AML-193 (cell line): ENCODE results near the gene NAA80.

ENCODE experiments used
- DNase-seq, 2 experiments: peaks; one replicate each; lab custom pipeline; 2025; lab: John Stamatoyannopoulos, UW

Gene NAA80

DNA sequence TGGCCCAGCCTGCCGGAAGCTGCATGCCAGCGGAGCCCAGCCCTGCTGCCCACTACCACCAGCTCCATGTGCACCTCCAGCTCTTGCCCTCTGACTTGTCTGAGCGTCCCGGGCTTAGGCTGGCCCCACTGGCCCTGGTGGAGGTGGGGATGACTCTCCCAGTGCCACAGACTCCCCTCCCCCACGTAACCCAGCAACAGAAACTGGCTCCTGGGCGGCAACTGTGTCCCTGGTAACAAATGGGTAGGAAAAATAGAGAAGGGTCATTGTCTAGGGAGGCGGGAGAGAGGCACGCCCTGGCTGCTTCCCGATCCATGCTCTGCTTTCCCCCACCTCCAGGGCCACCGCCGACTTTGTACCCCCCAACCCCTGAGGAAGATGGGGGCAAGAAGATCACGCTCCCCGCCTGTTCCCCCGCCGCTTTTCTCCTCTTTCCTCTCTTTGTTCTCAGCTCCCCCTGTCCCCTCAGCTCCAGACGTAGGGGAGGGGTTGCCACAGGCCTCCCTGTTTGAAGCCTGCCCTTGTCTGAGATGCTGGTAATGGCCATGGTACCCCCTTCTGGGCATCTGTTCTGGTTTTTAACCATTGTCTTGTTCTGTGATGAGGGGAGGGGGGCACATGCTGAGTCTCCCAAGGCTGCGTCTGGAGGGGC lies 41.0 kb downstream of the NAA80 start:
- no peak for DNase-seq

DNA sequence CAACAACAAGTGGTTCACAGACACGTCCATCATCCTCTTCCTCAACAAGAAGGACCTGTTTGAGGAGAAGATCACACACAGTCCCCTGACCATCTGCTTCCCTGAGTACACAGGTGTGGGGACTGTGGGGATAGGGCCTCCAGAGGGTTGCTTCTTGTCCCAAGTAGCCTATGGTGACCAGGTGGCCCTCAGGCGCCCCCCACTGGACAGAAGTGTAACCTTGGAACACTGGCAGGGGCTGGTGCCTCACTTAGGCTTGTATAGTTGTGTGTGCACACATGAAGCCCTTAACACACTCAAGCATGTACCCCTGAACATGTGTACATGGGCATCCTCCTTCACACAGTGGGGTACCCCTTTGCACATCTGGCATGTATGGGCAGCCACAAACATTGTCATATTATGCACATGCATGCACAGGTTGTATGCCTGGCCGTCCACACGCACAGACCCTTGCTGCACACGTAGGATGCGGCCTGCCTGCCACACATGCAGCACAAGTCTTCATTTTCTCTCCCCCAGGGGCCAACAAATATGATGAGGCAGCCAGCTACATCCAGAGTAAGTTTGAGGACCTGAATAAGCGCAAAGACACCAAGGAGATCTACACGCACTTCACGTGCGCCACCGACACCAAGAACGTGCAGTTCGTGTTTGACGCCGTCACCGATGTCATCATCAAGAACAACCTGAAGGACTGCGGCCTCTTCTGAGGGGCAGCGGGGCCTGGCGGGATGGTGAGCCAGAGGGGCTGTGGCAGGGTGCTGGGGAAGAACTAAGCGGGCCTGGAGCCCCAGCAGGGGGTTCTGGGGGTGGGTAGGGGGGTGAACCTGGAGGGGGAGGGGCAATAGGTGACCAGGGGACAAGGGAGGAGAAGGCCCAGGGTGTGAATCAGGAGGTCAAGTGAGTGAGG lies 42.0 kb downstream of the NAA80 start:
- DNase-seq = peak in 1 of 2 experiments; percentile 13

DNA sequence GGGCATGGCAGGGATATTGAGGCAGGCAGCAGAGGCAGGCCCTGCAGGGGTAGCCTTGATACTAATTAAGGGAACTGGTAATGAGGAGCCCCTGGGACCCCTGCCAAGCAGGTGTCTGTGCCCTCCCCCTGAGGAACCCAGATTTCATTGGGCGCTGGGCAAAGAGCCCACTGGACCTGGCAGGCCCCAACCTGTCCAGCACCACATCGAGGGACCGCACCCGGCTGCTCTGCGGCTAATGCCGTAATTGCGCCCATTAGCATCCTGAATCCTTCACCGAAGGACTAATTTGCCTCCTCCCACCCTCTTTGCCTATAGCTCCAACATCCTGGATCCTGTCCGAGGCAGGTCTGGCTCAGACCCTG lies 44.0 kb downstream of the NAA80 start:
- no peak for DNase-seq

DNA sequence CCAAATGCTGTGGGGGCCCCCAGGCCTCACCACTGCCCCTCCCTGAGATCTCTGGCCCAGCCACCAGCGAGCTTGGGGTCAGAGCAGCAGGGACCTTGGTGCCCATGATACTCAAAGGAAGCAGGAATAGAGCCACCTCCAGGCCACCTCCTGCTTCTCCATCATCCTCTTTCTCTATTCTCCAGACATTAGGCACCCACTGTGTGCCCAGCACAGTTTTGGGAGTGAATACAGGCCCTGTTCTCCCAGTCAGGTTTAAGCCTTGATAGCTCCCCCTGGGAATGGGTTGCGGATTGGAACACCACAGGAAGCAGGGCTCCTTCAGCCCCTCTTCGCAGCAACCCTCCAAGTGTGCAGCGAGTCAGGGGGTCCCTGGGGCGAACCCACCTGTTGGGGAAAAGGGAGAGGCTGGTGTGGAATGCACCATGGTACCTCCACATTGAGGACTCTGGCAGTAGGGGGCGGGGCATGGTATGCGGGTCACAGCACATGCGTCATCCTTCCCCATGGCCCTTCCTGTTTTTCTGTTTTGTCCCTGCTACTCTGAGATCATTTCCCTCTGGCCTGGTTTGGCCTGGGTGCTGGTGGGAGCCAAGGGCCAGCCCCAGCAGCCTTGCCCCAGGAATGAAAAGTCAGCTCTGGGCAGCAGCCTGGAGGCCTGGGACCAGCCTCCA lies 44.5 kb downstream of the NAA80 start:
- peak; percentile 14 to 16 for DNase-seq

- no peak for DNase-seq
Observed at GRCh38 chr3:50251220-50251619, 48.0 kb downstream of the NAA80 start.

- no peak for DNase-seq
Observed at GRCh38 chr3:50250514-50250913, 48.7 kb downstream of the NAA80 start.

DNA sequence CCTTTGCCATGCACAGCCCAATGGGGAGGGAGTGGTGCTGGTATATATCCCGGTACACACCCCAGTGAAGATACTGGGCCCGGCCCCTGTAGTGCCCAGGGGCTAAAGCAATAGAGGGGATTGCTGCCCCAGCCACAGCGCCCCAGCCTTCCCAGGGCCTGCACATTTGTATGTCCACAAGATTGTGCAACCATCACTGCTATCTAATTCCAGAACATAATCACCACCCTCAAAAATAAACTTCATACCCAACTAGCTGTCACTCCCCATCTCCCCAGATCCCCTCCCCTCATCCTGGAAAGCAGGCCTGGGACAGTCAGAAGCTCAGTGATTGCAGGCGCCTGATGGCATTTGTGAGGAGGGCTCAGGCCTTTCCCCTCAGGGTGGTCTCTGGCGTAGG lies 49.7 kb downstream of the NAA80 start:
- no peak for DNase-seq

- DNase-seq = no peak
Observed at GRCh38 chr3:50248387-50248786, 50.8 kb downstream of the NAA80 start.

DNA sequence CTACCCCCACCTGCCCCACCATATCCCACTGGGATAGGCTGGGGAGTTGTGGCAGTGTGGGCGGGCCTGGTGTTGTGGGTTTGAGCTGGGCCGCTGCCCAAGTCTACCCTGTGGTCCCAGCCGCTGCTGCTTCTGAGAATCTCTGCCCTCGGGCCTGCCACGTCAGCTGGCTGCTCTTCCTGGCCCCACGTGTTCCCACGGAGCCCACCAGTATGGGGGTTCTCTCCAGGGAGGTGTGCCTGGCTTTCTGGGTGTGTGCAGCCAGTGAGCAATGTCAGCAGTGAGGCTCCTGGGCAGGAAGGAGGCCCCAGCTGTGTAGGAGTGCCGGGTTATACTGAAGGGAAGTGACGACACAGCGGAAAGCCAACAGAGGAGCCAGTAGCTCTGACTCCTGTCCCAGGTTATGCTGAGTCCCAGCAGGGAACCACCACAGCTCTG lies 52.7 kb downstream of the NAA80 start:
- DNase-seq = peak; percentile 84 to 86
